CD4-positive, alpha-beta T cell treated with Interleukin-12 subunit alpha and Interleukin-12 subunit beta, for 1 hour (primary cell): ENCODE measurements around the gene ARHGAP23.
"Not testable (repeated sequence)": the region's sequence is repeated elsewhere in the genome, so short reads cannot be mapped to it uniquely, and the experiment has no call there.

ENCODE experiments used
- DNase-seq: peaks from one replicate; pipeline ENCODE4 v3.0.0-alpha.2; 2020

The ARHGAP23 gene

DNA sequence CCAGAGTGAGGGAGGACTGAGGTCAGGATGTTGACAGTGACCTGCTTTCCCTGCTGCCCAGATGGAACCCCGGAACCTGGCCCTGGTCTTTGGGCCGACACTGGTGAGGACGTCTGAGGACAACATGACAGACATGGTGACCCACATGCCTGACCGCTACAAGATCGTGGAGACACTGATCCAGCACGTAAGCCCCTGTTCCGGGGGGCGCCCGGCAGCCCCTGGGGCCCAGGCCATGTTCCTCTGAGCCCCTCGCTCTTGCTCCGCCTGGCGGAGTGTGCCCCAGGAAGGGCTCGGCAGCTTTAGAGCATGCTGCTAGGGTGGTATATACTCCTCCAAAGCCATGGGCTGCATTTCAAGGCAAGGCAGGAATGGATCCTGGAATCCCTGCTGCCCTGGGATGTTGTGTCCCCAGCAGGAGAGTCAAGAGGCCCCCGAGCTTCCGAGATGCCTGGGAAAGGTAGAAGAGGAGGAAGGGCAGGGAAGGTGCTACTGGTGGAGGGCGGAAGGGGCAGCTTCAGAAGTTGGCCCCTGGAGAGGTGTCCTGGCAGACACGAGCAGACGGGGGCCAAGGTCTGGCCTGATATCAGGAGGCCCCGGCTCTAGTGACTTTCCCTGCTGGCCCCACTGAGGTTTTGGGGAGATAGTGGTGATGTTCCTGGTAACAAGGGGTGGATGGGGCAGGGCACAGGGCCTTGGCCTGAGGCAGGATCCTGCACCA lies 63.2 kb downstream of the ARHGAP23 start:
- DNase-seq, result not testable (repeated sequence)

DNA sequence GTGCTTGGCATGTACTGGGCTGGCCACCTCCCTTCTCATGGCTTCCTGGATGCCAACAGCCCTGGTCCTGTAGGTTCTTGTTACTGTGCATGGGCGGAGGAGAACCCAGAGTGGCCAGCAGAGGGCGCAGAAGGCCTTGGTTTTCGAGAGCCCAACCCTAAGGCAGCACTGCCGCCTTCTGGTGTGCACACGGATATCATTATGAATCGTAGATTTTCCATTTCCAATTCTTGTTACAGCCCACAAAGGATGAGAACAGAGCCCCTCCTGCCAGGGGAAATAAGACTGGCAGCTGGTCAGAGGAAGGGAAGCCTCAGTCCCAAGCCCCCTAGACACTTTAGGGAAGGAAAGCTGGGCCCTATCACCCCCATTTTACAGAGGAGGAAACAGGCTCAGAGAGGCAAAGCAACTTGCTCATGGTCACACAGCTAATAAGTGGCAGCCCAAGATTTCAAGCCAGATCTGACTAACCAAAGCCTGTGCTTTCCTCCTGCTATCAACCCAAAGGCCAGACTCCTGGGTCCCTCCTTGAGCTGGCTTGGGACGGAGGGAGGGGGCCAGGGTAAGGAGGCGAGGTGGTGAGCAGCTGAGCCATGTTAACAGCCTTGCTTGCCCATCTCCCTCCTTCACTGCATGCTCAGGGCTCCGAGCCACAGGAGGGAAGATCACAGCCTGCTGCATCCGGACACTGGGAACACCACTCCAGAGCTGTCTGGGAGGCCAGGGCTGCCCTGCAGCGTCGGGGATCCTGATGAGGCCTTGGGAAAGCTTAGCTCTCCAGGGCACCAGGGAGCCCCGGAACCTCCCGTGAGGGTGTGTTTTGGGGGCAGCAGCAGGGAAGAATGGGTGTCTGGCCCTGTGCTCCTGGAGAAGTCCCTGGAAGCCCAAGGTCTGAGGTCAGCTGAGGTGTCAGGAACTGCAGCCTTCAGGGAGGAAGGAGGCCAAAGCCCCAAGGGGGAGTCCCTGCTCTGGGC lies 64.1 kb downstream of the ARHGAP23 start:
- DNase-seq, result peak; percentile 90

DNA sequence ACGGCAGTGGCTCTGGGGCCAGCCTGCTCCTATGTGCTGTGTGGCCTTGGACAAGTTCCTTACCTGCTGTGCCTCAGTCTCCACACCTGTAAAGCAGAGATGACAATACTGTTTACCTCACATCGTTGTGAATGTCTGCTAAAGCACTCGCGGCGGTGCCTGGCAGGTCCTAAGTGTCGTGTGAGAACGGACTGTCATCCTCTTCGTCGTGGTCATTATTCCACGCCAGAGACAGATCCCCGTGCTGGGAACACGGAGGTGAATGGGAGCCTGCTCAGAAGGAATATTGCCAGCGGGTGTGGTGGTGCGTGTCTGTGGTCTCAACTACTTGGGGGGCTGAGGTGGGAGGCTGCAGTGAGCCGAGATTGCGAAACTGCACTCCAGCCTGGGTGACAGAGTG lies 65.9 kb downstream of the ARHGAP23 start:
- not testable (repeated sequence) for DNase-seq

DNA sequence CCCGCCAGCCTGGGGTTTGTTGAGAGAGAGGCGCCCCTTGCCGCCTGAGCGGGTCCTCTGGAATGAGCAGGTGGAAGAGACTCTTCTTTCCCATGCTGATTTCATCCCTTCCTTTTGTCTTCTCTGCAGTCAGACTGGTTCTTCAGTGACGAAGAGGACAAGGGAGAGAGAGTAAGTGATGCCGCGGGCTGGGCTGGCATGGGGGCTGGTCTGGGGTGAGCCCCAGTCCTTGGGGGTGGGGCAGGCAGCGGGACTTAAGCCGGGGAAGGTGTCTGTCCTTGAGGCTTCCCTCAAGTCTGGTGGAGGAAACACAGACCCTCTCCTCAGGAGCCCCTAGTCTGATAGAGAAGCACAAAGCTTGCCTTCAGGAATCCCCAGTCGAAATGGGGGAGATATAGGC lies 69.4 kb downstream of the ARHGAP23 start:
- DNase-seq, result not testable (repeated sequence)

DNA sequence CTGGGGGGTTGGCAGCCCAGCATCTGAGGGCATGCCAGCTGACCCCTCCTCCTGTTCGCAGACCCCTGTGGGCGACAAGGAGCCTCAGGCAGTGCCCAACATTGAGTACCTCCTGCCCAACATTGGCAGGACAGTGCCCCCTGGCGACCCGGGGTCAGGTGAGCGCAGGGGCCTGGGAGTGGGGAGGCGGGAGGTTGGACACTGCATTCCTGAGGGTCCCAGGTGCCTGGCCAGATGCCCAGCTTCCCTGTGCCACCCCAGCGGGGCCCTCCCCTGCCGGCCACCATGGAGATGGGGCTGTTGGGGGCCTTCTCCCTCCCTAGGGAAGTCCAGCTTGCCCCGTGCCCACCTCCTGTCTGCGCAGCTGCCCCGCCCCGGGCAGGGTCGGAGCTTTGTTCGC lies 70.1 kb downstream of the ARHGAP23 start:
- DNase-seq, result no peak

DNA sequence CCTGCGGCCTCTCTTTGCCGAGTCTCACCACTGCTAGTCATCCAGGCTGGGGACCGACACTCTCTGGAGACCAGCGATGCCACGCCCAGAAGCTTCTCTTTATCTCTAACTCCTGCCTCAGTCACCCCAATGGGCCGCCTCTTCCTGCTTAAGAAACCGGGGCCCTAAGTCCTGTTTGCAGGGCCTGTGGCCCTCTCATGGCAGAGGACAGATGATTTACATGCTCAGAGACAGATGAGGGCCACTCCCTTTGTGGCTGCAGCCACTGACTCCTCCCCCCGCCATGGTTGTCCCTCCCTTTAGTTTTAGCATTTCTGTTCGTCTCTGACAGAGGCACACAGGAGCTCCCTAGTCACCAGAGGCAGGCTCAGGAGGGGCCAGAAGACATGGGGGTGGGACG lies 71.0 kb downstream of the ARHGAP23 start:
- DNase-seq, result not testable (repeated sequence)

DNA sequence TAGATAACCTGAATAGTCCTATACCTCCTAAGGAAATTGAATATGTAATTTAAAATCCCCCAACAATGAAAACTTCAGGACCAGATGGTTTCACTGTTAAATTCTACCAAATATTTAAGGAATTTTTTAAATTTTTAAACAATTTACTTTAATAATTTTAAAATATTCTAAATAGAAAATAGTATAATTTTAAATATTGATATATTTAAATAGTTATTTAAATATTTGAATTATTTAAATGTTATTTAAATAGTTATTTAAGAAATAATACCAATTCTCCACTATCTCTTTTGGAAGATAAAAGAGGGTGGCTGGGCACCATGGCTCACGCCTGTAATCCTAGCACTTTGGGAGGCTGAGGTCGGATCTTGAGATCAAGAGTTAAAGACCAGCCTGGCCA lies 73.5 kb downstream of the ARHGAP23 start:
- not testable (repeated sequence) for DNase-seq

DNA sequence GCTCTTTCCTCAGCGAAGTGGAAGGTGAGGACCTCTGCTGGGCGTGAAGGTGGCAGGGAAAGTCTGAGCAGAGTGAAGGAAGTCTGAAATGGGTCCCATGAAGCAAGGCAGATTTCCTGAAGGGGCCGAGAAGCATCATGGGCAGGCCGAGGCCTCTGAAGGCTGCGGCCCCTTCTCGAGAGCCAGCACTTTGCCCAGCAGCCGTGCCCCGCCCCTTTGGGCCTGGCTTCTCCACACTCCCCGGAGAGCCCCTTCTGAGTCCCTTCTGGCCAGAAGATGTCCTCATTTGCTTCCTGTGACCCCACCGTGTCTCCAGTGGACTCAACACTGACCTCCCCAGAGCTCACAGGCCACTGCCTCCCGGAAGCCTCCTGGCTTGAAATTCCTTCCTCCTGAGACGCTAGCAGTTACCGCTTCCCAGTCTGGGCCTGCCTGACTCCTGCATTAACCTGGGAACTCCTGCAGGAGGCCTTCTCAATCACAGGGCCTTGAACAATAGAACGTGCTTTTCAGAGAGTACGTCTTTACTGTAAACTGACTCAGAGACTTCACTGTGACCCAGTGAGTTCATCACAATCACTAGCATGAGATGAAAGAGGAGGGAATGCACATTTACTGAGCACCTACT lies 75.1 kb downstream of the ARHGAP23 start:
- DNase-seq, result not testable (repeated sequence)

DNA sequence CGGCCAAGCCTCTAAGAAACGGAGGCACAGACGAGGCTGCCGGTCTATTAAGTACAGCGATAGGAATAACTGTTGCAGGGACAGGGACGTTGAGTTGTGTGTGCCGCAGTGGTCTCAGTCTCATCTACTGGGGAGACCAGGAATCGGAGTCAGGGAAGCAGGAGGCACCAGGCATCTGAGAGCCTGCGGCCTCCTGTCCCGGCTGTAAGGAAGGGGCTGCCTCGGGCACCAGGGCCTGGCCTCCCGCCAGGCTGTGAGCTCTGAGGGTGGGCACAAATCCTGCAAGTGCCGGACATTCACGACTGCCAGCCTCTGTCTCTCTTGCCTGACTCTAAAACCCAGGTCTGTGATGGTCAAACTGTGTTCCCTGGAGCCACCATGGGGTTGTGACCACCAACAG lies 76.0 kb downstream of the ARHGAP23 start:
- DNase-seq, result no peak

DNA sequence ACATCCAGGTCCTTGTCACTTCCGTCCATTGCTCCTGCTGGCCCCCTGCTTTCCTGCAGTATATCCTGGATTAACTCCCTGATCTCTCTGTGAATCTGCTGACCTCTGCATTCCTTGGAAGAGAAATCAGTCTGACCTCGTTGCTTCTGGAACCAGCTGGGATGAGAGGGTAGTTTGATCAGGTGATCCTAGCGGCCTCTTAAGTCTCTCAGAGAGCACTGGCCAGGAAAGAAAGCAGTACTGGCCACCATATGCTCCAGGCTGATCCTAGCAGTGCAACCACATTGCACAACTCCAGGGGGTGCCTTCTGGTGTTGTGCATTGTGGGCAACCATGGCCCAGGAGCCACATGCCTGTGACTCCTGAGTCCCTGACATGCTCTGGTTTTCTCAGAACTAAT lies 79.2 kb downstream of the ARHGAP23 start:
- no peak for DNase-seq

DNA sequence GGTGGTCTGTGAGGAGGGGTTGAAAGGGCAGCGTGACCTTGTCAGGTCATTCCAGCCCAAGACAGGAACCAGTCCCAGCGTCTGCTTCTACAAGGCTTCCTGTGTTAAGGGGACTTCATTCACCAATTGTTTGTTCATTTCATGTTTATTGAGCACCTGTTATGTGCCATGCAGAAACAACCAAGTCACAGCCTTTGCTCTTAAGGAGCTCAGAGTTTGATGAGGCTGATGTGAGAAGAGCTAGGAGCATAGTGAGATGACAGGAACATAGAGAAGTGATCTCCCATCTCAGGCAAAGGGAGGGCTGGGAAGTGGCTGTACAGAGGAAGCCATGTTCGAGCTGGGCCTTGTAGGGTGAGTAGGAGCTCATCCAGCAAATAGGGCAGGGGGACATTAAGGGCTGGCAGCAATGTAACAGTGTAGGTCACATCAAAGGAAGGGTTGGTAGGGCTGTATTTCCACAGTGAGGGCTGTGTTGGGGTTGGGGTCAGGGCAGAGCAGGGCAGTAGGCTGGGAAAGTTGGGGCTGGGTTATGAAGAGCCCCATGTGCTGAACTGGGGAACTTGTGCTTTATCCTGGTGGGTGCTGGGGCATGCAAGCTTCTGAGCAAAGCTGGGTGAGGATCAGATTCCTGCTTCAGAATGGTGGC lies 79.8 kb downstream of the ARHGAP23 start:
- no peak for DNase-seq

DNA sequence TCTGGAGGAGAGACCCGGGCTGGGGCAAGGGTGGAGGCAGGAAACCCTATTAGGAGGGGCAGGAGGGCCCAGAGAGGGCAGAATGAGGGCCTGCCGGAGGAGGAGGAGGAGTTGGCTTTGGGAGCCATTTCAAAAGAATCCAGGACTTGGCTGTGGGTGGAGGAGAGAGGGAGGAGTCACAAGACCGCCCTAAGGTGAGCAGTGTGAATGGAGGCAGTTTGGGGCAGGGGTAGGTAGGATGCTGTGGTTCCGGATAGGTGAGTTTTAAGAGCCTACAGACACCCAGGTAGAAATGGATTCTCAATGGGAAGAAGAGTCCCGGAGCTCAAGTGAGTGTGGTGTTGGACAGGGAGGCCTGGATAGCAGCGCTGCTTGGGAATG lies 80.3 kb downstream of the ARHGAP23 start:
- no peak for DNase-seq

DNA sequence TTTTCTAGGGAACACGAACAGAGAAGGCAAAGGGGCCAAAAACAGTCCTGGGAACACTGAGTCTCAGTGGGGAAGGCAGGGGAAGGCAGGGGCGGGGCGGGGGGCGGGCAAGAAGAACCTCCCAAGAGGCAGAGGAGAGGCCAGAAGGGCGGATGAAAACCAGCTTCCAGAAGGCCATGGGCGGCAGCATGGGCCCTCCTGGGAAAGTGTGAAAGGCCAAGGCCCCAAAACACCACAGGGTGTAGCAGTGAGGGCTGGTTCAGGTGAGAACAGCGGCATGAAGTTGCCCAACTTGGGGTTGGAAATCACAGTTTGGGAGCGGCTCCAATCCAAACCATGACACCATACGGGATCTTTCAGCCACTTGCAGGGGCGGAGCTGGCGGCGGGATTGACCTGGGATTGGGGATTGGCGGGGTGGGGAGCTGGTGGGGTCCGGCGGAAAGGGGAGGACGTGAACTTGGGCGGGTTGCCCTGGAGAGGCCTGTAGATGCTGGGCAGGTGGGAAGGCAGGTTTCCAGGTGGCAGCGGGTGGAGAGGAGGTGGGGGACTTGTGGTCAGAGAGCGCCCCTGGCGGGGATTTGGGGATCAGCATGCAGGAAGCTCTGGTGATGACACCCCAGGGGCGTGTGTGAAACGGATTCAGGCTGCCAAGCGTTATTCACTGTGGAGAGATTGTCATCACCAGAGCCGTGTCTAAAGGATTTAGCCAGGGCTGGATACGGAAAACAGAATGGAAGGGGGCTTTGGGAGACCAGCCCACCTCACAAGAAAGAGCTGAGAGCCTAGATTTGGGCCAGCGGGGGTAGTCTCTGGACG lies 80.9 kb downstream of the ARHGAP23 start:
- DNase-seq, result peak; percentile 72

DNA sequence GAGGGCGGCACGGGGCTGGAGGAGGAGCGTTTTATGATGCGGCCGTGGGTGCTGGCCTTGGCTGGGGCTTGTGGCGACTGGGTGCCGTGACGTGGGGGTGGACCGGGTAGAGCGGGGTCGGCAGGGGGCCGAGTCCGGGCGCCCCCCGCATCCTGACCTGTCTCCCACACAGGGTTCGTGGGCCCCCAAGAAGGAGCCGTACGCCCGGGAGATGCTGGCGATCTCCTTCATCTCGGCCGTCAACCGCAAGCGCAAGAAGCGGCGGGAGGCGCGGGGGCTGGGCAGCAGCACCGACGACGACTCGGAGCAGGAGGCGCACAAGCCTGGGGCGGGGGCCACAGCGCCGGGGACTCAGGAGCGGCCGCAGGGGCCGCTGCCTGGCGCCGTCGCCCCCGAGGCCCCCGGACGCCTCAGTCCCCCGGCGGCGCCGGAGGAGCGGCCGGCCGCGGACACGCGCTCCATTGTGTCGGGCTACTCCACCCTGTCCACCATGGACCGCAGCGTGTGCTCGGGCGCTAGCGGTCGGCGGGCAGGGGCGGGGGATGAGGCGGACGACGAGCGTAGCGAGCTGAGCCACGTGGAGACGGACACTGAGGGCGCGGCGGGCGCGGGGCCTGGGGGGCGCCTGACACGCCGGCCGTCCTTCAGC lies 81.6 kb downstream of the ARHGAP23 start:
- DNase-seq, result no peak

DNA sequence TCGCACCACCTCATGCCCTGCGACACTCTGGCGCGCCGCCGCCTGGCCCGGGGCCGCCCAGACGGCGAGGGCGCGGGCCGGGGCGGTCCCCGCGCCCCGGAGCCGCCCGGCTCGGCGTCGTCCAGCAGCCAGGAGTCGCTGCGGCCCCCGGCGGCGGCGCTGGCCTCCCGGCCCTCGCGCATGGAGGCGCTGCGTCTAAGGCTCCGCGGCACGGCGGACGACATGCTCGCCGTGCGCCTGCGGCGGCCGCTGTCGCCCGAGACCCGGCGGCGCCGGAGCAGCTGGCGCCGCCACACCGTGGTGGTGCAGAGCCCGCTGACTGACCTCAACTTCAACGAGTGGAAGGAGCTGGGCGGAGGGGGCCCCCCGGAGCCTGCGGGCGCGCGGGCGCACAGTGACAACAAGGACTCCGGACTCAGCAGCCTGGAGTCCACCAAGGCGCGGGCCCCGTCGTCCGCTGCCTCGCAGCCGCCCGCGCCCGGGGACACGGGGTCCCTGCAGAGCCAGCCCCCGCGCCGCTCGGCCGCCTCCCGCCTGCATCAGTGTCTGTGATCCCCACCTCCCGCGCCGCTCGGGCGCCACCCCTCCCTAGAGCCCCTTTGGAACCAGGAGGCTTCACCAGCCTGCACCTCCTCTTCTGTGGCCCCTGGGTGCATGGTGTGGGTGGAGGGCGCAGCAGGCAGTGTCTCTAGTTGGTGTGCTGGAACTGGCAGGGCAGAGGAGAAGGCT lies 82.3 kb downstream of the ARHGAP23 start:
- DNase-seq, result no peak

DNA sequence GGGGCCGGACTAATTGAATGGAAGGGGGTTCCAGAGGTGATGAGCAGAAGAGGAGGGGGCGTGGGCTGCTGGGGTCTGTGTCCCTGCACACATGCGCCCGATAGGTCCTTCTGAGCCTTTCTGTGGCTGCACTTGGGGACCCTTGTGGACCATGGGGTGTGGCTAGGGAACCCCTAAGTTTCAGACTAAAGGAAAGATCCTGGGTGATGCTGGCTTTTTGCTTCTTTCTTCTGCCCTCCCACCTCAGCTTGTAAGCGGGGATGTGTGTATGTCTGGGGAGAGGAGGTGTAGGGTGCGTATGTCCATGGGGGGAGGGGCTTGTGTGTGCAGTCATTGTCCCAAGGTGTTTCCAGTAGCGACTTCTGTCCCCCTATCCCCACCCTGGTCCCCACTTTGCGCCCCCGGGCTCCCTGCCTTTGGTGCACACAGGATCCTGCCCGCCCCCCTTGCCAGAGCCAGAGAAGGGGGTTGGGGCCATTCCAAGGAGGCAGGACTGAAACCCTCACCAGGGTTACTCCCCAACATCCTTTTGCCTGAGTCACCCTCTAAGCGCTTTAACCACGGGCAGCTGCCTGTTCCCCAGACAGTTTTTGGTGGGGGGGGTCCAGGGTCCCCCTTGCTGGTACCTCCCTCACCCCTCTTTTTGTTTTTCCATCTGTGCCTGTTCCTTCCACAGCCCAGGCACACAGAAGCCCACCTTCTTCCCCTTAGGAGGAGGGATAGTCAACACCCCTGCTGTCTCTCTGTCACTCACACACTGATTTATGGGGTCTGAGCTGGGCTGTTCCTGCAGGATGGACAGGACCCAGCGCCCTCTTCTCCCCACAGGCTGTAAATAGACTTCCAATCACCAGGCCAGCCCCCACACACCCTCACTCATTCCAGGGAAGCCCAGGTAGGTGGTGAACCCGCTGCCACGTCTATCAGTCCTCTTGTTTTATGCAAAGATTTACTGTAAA lies 83.2 kb downstream of the ARHGAP23 start:
- no peak for DNase-seq

DNA sequence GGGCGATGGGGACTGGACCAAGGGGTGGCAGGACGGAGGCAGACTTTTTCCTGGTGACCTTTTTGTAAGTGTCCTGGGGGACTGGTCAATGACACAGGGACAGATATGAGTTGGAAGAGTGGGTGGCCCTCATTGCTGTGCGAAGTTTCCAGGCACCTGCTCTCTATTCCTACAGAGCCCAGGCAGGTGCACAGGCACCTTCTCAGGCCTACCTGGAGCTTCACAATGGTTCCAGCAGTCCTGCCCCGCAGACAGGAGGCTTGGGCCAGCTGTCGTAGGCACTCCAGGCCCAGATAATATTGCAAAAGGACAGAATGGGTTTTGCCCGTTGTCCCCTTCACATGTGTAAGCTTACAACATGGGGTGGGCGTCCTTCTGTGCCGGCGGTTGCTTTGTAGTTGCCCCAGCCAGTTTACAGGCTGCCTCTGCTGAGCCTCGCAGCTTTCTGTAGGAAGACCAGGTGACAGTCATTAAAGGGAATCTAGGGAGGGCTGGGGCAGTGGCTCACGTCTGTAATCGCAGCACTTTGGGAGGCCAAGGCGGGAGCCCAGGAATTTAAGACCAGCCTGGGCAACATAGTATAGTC lies 84.3 kb downstream of the ARHGAP23 start:
- no peak for DNase-seq

DNA sequence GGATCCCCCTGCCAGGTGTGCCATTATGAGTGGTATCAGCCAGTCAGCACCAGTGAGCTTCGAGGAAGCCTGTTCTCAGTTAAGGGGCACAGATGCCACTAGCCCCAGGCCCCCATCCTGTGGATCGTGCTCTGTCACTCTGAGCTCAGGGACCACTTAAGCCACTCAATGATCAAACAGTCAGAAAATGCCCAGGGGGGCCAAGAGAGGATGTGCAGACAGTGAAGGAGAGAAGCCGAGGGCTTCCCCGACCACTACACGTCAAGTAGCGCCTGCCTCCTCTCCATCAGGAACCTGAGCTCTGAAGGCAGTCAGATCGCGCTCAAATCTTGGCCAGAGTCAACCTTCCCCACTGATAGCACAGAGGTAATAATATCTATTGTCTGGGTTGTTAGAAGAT lies 98.3 kb downstream of the ARHGAP23 start:
- not testable (repeated sequence) for DNase-seq

DNA sequence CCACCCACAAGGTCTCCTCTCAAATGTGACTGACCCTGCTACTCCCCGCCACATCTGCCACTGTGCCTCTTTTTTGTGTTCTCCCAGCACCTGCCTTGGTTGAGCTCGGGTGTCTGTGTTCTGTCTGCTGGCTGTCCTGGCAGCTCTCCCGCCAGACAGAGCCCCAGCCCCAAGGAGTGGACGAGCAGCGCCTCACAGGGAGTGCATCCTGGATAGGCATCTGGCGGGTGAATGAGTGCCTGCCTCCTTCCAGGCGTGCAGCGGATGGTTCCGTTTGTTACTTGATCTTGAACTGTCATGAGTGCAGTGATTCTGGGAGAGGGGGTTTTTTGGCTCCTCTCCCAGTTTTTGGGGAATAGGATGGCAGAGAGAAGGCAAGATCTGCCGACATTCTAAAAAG lies 99.9 kb downstream of the ARHGAP23 start:
- DNase-seq, result not testable (repeated sequence)
